D341Med (cell line): Measurements from ENCODE around the gene AGAP1.

Experiments
- DNase-seq: peaks from one replicate; pipeline ENCODE4 v3.0.0; 2012; ENCODE audit warnings: low spot score

AGAP1 gene

DNA sequence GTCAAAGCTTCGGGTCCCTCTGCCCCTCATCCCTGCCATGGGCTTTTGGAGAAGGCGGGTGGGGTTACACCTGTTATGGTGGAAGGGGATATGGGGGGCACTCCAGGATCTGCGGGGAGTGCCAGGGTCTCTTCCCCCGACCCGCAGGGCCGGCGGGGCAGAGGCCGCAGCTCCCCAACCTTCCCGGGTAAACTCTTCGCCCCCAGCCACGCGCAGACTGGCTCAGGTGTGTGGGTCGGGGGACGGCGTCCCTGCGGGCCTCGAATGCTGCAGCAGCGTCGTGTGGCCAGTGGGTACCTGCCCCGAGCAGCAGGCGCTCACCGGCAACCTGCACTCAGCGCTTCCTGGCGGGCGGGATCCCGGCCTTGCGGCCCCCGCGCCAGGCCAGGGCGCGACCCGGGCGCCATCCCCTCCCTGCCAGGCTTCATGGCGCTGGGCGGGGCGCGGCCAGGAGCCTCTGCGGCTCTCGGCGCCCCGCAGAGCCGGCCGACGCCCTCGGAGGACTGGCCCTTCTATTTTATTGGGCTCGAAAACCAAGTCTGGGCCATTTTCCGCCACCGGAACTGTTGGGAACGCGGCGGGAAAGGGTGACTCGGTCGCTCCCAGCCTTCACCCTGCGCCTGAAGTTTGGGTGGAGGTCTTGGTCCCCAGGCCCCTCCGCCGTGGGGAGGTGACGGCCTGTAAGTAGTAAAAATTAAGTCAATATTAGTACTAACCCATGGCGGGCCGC, 669.8 kb downstream of the AGAP1 start:
- DNase-seq = no peak

DNA sequence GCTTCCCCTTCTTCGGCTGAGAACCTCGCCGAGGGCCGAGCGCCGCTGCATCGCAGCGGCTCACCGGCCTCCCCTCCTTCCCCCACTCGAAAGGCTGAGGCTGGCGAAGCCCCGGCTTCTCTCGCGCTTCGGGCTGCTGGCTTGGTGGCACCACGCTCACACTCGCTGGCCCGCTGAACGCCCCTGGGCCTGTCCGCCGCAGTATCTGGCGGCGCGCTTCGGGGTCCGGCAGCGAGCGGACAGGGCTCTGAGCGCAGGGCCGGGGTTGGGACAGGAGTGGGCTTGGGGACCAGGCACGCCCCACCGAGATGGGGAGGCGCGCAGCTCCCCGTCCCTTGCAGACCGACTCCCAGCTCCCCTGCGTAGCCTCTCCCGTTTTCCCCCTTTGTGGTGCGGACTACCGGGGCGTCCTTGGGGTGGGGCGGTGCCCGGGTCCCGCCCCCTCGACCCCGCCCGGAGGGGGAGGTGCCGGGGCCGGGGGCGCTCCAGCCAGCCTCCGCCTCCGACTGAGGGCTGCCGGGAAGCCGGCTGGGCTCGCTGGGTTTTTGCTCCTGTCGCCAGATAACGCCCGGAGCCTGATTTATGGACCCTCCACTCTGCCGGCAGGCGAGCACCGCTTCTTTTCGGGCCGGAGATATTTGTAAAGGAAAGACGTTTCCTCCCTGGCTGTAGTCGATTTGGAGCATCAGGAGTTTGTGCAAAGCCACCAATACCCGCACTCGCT, 670.5 kb downstream of the AGAP1 start:
- no peak for DNase-seq

DNA sequence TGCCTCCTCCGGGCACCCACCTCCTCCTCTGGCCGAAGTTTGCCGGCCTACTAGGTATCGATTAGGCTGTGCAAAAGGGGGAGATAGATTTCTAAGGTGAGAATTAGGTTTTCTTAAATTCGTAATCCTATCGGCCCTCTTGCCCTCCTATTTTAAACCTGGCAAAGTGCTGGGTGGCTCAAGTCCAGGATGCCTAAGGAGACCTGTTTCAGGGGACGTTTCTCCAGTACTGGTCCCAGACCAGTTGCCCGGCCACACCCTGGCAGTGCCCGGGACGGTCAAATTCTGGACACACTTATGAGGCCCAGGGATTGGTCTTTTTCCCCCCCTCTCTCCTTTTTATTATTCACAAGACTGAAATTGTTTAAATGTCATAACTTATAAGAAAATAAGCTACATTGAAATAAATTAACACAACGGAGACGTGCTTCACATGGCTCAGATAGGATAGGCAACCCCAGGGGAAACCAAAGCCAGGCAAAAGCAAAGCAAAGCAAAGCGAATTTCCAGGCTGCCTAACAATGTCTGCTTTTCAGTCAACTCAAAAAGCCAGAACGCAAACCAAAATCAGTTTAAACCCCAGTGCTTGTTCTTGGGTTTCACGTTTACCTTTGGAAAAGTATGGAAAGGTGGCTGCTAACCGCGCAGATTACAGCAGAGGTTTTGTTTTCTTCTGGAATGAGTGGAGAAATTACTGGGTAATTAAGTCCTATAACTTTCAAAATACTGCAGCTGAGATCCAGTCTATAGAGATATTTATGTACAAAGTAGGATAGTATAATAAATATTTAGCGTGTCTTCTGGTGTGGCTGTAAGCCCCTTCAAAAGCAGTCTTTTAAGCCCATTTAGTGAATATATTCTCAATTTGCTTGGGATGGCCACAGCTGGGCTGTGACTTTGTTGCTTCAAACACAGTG, 671.3 kb downstream of the AGAP1 start:
- DNase-seq = no peak

DNA sequence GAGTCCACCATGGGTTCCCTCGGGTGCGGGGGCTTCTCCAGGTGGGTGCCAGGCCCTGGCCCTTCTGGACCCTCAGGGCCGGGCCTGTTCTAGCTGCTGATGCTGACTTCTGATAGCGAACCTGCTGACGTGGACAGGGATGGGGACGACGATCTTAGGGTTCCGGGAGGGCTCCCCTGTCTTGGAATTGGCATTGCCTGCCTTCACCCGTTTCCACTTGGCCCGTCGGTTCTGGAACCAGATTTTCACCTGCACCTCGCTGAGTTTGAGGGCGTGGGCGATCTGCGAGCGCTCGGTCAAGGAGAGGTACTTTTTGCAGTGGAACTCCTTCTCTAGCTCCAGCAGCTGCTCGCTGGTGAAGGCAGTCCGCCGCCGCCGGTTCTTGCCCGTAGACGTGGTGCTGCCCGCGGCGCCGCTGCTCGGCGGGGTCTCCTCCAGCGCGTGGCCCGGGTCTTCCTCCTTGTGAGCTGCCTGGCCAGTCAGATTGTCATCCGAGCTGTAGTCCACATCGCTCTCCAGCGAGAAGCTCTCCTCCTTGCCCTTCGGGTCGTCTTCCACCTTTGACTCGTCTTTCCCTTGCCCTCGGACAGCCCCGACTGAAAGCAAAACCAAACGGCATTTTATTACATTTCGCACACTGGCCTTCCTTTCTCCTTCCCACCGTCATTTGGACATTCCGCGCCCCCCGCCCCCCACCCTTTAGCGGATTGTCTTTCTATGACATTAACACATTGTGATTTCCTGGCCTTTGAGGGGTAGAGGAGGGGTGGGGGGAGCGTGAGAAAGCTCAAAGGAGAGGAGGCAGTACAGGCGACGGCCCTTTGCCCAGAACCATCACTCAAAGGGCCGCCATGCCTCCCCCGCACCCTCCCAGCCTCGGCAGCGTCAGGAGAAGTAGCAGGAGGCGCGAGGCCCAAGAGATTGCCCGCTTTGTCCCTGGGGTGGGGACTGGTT, 672.3 kb downstream of the AGAP1 start:
- no peak for DNase-seq

DNA sequence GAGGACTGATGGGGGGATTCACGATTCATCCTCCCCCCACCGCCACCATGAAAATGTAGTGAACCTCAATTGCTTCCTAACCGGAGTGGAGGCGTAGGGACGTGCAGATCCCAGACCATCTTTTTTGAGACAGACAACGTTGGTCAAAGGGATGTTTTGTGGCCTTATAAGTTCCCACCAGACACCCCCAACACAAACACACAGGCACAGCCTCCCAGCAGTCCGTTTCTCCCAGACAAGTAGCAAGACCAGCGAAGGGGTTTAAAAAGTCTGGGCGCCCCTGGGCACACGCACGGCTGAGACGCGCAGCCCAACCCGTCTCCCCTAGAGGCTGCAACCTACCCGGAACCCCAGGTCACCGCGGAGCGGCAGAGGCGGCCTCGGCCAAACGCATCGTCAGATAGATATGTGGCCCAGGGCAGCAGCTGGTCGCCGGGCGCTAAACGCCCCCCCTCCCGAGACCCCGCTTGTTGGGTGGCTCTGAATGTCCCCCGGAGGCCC, 673.0 kb downstream of the AGAP1 start:
- no peak for DNase-seq

GRCh38 chr2:236167297-236168109, 673.7 kb downstream of the AGAP1 start:
- no peak for DNase-seq

DNA sequence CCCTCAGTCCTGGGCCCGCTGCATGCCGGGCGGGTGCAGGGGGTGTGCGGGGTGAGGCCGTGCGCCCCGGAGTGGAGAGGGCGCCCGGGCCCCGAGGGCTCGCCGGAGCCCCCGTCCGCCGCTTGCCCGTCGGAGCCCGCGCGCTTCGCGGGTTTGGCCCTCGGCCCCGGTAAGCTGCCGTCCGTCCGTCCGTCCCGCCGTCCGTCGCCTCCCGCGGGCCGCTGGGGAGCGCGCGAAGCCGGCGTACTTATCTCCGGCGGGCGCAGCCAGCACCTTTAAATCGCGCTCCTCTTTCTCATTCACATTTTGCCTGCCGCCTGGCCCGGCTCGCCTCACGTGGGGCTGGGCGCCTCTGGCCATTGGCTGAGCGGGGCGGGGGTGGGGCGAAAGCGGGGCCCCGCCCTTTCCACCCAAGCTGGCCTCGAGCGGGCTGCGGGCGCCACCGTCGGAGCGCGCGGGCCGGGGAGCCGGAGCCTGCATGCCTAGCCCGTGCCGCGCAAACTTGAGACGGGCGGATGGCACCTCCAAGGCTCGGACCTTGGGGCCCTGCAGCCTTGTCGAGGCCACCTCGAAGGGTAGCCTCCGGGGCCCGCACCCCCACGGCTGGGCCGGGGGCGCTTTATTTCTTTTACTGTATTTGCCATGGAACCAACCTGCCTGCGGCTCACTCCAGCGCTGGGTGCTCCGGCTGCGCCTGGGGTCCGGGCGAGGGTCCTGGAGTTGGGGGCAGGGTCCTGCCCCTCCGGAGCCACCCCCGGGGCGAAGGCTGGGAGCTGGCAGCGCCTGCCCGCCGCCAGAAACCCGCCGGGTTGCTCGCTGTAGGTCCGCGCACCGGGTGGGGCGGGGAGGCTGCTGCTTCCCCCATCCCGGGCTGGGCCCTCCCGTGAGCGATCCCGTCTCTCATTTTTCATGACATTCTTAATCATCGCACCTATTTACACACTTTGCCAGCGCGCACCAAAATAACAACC, 674.6 kb downstream of the AGAP1 start, which contains the start of gene GBX2:
TSS of gene GBX2 (minus strand) at position 277 of the 971 bp plus-strand sequence. CDS start 415 bp downstream, outside the sequence.
- DNase-seq = peak; percentile 95

- no peak for DNase-seq
These were observed 675.4 kb downstream of the AGAP1 start for GRCh38 chr2:236169151-236169721.

DNA sequence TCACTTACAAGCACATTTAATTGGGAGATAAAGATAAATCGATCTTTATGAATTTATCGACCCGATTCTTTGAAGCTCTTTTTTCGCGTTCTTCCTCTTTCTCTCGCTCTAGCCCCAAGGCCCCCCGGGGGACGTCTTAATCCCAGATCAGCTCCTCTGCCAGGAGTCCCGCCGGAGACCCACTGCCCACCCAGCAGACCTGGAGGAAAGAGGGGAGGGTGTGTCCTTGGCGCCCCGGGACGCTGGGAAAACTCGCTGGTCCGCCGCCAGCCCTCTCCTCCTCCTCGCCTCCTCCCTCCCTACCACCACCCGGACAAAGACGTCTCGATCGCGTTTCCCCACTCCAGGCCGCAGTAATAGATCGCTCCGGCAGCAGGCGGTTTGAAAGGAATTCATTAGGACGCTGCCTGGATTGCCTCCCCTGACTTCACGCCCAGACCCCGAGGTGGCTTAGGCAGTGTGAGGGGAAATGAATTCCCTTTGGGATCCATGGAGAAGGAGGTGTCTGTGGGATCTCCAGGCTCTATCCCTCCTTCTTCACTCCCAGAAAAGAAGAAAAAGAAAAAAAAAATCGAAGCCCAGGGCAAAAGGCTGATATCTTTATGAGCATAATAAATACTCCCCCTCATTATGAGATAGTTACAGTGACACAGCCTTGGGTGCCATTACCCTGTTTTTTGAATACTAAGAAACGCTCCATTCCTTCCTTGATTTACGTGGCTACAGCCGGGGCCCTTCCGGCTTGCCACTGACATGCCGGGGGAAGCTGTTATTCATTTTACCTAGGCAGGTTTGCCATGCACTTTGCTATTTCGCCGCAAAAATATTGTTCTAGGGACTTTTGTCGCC, 676.1 kb downstream of the AGAP1 start:
- DNase-seq = no peak

GRCh38 chr2:236170590-236171165, 676.8 kb downstream of the AGAP1 start:
- DNase-seq = no peak

GRCh38 chr2:236171181-236171679, 677.4 kb downstream of the AGAP1 start:
- no peak for DNase-seq

GRCh38 chr2:236171680-236172254, 677.9 kb downstream of the AGAP1 start:
- DNase-seq = no peak

- DNase-seq = no peak
These were observed 678.6 kb downstream of the AGAP1 start for GRCh38 chr2:236172255-236173035.

- no peak for DNase-seq
These were observed 679.3 kb downstream of the AGAP1 start for GRCh38 chr2:236173036-236173728.
